ENCODE data around the gene C15orf40.
"Not testable (repeated sequence)": the region's sequence is repeated elsewhere in the genome, so short reads cannot be mapped to it uniquely, and the experiment has no call there.

The C15orf40 gene

DNA sequence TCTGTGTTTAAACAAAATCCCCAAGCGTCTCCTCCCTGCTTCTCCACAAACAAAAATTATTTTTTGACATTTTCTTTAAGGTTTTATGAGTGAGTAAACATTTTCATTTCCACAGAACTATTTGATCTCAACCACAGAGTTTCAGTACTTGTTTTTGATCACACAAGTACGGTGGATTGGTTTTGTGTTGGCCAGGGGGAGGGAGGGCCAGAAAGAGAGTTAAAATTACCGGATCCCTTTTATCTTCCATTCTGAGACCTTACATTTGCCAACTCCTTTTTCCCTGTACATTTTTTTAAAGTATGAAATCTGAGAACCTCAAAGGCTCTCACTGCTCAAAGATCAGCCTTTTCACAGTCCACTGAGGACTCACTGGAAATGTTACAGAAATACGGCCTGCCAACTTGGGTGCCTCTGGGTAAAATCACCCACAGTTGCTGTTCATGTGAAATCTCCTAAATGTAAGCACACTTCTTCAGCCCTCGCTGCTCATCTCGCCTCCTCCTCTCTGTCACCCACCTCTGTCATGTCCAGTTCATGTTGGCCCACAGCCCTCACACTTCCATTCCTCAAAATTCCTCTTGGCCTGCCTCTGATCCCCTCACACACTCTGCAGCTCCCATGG, 60.6 kb downstream of the C15orf40 start:
- no peak for DNase-seq

DNA sequence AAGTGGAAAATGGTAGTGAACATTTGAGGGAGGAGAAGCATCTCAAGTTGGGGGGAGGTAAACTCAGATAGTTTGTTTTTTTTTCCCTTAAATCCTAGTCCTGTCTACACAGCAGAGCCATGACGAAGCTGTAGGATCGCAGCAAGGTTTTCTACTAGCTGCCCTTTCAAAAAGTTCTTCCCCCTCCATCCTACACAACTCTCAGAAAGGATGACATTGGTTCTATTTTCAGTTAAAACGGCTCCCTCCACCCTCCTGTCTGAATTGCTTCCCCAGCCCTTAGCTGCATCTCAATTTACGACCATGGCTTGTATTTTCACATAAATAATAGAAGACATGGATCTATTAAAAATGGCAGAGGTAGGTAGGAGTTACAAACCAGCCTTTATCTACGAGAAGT, 61.1 kb downstream of the C15orf40 start:
- DNase-seq: no peak

DNA sequence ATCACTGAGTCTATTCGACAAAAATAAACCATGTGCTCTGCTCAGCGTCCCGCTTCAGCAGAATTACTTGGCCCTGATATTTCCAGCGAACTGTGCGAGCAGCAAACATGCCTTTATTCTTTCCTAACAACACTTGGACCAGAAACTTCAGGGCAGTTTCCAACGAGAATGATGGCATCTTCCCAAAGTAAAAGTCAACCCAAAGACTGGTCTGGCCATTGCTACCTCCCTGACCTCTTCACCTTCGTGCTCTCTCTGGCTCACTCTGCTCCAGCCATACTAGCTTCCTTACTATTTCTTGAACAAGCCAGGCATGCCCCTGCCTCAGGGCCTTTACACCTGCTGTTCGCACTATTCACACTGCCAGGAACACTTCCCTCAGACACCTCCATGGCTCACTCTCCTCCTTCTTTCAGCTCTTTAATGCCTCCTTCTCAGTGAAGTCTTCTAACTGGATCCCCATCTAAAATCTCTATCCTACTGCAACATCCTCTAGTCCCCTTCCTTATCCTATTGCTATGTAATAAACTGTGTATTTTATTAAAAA, 65.2 kb downstream of the C15orf40 start:
- DNase-seq: no peak

DNA sequence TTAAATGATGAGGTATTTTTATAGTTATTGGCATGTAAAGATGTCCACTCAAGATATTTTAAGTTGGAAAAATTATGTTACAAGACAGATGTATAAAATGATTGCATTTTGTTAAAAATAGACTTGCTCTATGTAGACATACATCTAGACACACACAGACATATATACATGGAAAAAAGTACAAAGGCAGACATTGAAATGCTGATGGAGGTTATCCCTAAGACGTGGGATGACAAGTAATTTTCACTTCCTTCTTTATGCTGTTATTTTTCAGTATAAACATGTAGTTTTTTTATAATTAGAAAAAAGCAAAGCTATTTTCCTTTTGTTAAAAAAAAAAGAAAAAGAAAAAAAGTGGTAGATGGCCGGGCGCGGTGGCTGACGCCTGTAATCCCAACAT, 66.1 kb downstream of the C15orf40 start:
- no peak for DNase-seq

DNA sequence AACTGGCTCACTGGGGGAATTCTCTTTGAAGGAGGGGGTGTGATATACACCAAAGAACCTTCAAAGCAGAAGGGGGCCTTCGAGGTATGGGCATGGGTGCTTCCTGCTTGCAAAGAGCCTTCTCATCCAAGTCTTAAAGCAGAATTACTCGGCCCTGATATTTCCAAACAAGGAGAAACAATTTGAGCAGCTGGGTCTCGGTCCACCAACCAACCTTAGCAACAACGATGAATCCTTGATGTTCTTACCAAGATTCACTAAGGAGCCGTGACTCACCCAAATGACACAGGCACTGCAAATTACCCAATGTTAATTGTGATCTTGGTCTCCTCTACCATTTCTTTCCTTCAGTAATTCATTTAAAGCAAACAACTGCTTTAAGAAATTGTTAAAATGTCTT, 66.6 kb downstream of the C15orf40 start:
- DNase-seq: no peak

DNA sequence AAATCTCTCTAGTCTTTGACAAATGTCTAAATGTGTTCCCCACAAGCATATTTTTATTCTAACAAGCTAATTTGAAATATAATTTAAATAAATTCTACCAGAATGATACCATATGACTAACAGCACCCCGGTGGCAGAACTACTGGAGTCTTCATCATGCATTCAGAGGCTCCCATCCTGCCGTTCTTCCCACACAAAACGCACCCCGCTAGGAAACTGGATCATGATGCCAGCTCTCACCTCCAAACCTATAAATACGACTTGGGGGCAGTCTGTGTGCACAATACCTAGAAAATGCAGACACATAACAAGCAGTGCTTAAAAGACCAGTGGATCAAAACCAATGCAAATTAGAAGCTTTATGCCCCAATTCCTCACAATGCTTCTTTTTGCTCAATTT, 67.4 kb downstream of the C15orf40 start:
- no peak for DNase-seq

DNA sequence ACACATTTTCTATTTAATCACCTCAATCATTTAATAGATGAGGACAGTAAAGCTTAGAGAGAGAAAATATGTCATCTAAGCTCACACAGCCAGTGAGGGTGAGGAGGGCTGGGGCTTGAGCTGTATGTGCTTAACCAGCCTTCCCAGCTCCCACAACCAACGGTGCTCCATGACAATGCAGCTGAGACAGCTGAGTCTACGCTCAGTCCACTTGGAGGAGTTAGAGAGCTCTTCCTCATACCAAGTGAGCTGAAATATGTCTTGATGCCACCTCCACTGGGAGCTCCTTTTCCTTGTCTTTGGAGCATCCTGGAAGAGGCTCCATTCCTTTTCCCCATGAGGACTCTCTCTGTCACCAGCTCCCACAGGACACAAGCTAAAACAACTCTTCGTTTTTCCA, 68.3 kb downstream of the C15orf40 start:
- no peak for DNase-seq

DNA sequence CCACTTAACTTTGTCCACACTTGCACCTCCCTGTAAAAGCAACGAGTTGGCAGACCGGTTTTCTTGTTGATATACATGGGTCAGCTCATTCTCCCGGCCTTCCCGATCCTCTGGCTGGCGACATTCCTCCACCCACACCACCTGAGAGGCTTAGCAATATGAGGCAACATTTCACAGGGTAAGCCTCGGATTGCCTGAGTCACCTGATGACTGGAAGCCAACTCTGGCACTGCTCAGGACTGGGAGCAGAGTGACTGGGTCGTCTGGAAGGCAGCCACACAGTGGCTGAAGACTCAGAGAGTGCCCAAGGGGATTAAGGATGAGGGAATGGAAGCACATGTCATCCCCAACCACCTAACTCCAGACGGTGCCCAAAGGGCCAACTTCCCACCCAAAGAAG, 68.7 kb downstream of the C15orf40 start:
- DNase-seq: no peak

DNA sequence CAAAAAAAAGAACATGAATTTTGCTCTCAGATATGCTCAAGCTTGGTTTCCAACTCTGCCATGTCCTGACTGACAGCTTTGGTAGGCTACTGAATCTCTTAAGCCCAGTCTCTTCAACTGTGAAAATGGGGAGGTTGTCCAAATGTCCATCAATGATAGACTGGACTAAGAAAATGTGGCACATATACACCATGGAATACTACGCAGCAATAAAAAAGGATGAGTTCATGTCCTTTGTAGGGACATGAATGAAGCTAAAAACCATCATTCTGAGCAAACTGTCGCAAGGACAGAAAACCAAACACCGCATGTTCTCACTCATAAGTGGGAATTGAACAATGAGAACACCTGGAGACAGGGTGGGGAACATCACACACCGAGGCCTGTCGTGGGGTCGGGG, 71.8 kb downstream of the C15orf40 start:
- not testable (repeated sequence) for DNase-seq
